ENCODE data around the gene DCXR.

DNA sequence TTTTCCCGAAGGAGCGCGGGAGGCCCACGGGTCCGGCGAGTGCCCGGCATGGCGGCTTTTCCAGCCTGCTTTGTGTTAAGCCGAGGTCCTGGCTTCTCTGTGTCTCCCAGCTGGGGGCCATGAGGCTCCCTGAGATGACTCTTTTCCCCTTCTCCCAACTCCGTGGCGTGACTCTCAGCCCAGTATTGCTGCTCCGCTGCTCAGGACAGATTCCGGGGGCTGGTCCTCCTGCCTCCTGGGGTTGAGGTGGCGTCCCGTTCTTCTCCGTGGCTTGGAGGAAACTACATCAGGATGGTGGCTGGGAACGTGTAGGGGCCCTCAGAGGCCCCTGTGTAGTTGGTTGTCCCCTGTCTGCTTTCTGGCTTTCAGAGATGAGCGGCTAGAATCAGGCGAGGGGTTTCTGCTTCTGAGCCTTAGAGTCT is 15.2 kb upstream of the DCXR start:
- TF ChIP-seq, protein P1, sequence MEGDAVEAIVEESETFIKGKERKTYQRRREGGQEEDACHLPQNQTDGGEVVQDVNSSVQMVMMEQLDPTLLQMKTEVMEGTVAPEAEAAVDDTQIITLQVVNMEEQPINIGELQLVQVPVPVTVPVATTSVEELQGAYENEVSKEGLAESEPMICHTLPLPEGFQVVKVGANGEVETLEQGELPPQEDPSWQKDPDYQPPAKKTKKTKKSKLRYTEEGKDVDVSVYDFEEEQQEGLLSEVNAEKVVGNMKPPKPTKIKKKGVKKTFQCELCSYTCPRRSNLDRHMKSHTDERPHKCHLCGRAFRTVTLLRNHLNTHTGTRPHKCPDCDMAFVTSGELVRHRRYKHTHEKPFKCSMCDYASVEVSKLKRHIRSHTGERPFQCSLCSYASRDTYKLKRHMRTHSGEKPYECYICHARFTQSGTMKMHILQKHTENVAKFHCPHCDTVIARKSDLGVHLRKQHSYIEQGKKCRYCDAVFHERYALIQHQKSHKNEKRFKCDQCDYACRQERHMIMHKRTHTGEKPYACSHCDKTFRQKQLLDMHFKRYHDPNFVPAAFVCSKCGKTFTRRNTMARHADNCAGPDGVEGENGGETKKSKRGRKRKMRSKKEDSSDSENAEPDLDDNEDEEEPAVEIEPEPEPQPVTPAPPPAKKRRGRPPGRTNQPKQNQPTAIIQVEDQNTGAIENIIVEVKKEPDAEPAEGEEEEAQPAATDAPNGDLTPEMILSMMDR (IDR thresholded peaks at IDR 0.05 in 4 of 5, conservative IDR thresholded peaks at IDR 0.05 in 1 of 5), result no peak
- no peak for TF ChIP-seq POLR2A (IDR thresholded peaks at IDR 0.05)

Data from gastrocnemius medialis (tissue), 4 donors.